Fibroblast of lung (primary cell): ENCODE measurements around the gene ACSM5.

Source experiments
- CTCF ChIP-seq, 2 donors: IDR thresholded peaks in 1 of 2; conservative IDR thresholded peaks in 1 of 2; 1 replicate in 1 of 2; 2 replicates in 1 of 2; pipeline ENCODE4 v1.5.1; 2011 to 2012; ENCODE audit warnings: low read length in 2 of 2, control low read depth in 1 of 2, inconsistent platforms in 1 of 2, low read depth in 1 of 2, mild to moderate bottlenecking in 1 of 2
- EZH2 ChIP-seq: IDR thresholded peaks from 2 replicates; pipeline ENCODE4 v1.5.1; 2012; ENCODE audit warnings: low read length, control low read depth, mild to moderate bottlenecking; ENCODE audit errors: missing control alignments

GRCh38 chr16:20385844-20386832, 23.2 kb upstream of the ACSM5 start:
- TF ChIP-seq CTCF (conservative IDR thresholded peaks at IDR 0.05 in 1 of 2, IDR thresholded peaks at IDR 0.05 in 1 of 2; ENCODE audit: low read depth in 1 of 2, low read length in 2 of 2) (peak; percentile 79 to 82), EZH2 (no peak)
